Caco-2 (cell line): ENCODE results near the gene SMPDL3A. TPM values are rescaled to one million over a fixed set of nuclear protein-coding genes. Genes with fewer than 3 reads are reported as not detected.

Experiments
- BruUV-seq: library from RNA; stranded (reverse); fragments of 400-500 nt; replicated peaks from 2 replicates; lab custom pipeline; 2021; lab: Mats Ljungman, UMichigan
- CTCF ChIA-PET: fragments of 300-600 bp; sonication (Branson Sonifier 250); formaldehyde crosslinking; loops from one replicate; lab custom pipeline; 2022; ENCODE audit warnings: antibody characterized with exemption; lab: Charles Lee
- POLR2A ChIA-PET: fragments of 300-600 bp; sonication (Branson Sonifier 250); formaldehyde crosslinking; loops from one replicate; lab custom pipeline; 2022; ENCODE audit warnings: antibody characterized with exemption; lab: Charles Lee
- DNase-seq, 2 experiments: peaks; one replicate each; pipeline versions ENCODE4 v3.0.0 to v3.0.0-alpha.2; 2020 to 2022
- H3K27me3 ChIP-seq: replicated peaks from 2 replicates; pipeline ENCODE4 v1.6.0; 2011; ENCODE audit warnings: low read length; ENCODE audit not compliant: control insufficient read depth, insufficient read depth
- H3K36me3 ChIP-seq: 2 replicates; pipeline ENCODE4 v1.5.1; 2011; ENCODE audit warnings: low read length; ENCODE audit not compliant: control insufficient read depth, insufficient read depth
- H3K4me1 ChIP-seq: fragments of 250-450 bp; sonication (Bioruptor Pico); 2 replicates; pipeline ENCODE4 v1.5.1; 2020; ENCODE audit warnings: mild to moderate bottlenecking
- H3K4me3 ChIP-seq: 2 replicates; pipeline ENCODE4 v1.5.1; 2011; ENCODE audit warnings: low read depth, mild to moderate bottlenecking, control low read depth, low read length
- H3K9me3 ChIP-seq: fragments of 250-450 bp; sonication (Bioruptor Pico); 2 replicates; pipeline ENCODE4 v1.5.1; 2020; ENCODE audit warnings: mild to moderate bottlenecking, moderate library complexity
- H3K27ac Mint-ChIP-seq: one replicate; pipeline ENCODE4 v1.8.0; 2022; ENCODE audit warnings: mixed read lengths; ENCODE audit not compliant: unreplicated experiment
- H3K27me3 Mint-ChIP-seq: one replicate; pipeline ENCODE4 v1.8.0; 2022; ENCODE audit warnings: mixed read lengths; ENCODE audit not compliant: insufficient read depth, unreplicated experiment
- H3K36me3 Mint-ChIP-seq: one replicate; pipeline ENCODE4 v1.8.0; 2022; ENCODE audit warnings: mild to moderate bottlenecking, mixed read lengths; ENCODE audit not compliant: insufficient read depth, unreplicated experiment
- H3K4me1 Mint-ChIP-seq: one replicate; pipeline ENCODE4 v1.8.0; 2022; ENCODE audit warnings: low read depth, mixed read lengths; ENCODE audit not compliant: unreplicated experiment
- H3K4me3 Mint-ChIP-seq: one replicate; pipeline ENCODE4 v1.8.0; 2022; ENCODE audit warnings: mild to moderate bottlenecking, moderate library complexity, mixed read lengths; ENCODE audit not compliant: unreplicated experiment
- H3K9me3 Mint-ChIP-seq: one replicate; pipeline ENCODE4 v1.8.0; 2022; ENCODE audit warnings: mixed read lengths; ENCODE audit not compliant: unreplicated experiment
- CTCF ChIP-seq, 2 experiments: fragments of 200-600 bp in 1 of 2; IDR thresholded peaks; 1 replicate in 1 of 2; 2 replicates in 1 of 2; pipeline versions ENCODE4 v1.5.1 to v1.8.0; 2011 to 2022; ENCODE audit warnings: antibody characterized with exemption in 1 of 2, control low read depth in 1 of 2, inconsistent platforms in 1 of 2, low read depth in 1 of 2, low read length in 1 of 2, mild to moderate bottlenecking in 1 of 2, moderate library complexity in 1 of 2; ENCODE audit not compliant: insufficient read depth in 1 of 2, severe bottlenecking in 1 of 2, unreplicated experiment in 1 of 2
- intact Hi-C: fragments of 100-400 bp; cut with micrococcal nuclease; formaldehyde crosslinking; loops from one replicate; pipeline ENCODE4 v1.10.0; 2022; ENCODE audit not compliant: unreplicated experiment
- total RNA-seq: library from RNA; stranded (reverse); gene quantifications from 2 replicates; pipeline ENCODE4 v1.2.3, GENCODE V29; 2022

SMPDL3A gene
- total RNA-seq, 1 experiment from 2014 or later, result 21.7 TPM

DNA sequence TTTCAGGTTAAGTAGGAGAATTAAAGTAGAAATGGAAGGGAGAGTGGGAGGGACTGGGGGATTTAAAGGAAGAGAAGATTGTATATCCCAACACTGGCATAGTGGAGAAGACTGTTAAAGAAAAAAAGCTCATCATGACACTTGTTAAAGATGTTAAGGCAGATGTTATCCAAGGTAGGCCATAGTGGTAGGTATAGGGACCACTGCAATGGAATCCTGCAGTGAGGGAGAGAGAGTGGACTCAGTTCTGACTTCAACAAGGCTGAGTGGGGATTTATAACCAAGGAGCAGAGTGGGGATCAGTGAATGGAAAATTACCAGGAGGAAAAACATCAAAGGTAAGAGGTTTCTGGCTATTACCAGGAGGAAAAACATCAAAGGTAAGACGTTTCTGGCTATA lies 21.1 kb downstream of the SMPDL3A start:
- no peaks in the 10 kb centered on the region for H3K27me3 ChIP-seq
- DNase-seq, result no peak
- no peak for TF ChIP-seq CTCF (IDR thresholded peaks at IDR 0.05; ENCODE audit: insufficient read depth in 1 of 2, low read depth in 1 of 2, low read length in 1 of 2, severe bottlenecking in 1 of 2, unreplicated experiment in 1 of 2)
- ChIA-PET POLR2A (no interaction called here), CTCF (no interaction called here)
- Mint-ChIP-seq H3K9me3 (no peaks in the 10 kb centered on the region), H3K4me1 (no peaks in the 10 kb centered on the region), H3K27ac (no peak overlapping the region), H3K27me3 (no peaks in the 10 kb centered on the region), H3K4me3 (no peak overlapping the region), H3K36me3 (peaks cover 13% of the 10 kb centered on the region)
- intact Hi-C loops, result no loop called here
- no peaks in the 10 kb centered on the region; the same call in 1 of the 2 replicates for H3K4me1 ChIP-seq
- BruUV-seq, result no TSS peak
- no peak overlapping the region for H3K4me3 ChIP-seq
- no peaks in the 10 kb centered on the region for H3K9me3 ChIP-seq
- peaks cover 1% of the 10 kb centered on the region; the same call in 1 of the 2 replicates for H3K36me3 ChIP-seq

GRCh38 chr6:122817358-122817757 lies 28.3 kb downstream of the SMPDL3A start:
- BruUV-seq, result no TSS peak
- intact Hi-C loops, result no loop called here
- Histone ChIP-seq H3K4me3 (no peak overlapping the region), H3K4me1 (no peaks in the 10 kb centered on the region), H3K27me3 (no peaks in the 10 kb centered on the region), H3K9me3 (no peaks in the 10 kb centered on the region), H3K36me3 (no peaks in the 10 kb centered on the region)
- ChIA-PET CTCF (no interaction called here), POLR2A (no interaction called here)
- Mint-ChIP-seq H3K4me1 (peaks cover 4% of the 10 kb centered on the region), H3K36me3 (no peaks in the 10 kb centered on the region), H3K27me3 (no peaks in the 10 kb centered on the region), H3K4me3 (no peak overlapping the region), H3K27ac (no peak overlapping the region), H3K9me3 (no peaks in the 10 kb centered on the region)
- no peak for DNase-seq
- TF ChIP-seq CTCF (IDR thresholded peaks at IDR 0.05; ENCODE audit: insufficient read depth in 1 of 2, low read depth in 1 of 2, low read length in 1 of 2, severe bottlenecking in 1 of 2, unreplicated experiment in 1 of 2), result no peak

DNA sequence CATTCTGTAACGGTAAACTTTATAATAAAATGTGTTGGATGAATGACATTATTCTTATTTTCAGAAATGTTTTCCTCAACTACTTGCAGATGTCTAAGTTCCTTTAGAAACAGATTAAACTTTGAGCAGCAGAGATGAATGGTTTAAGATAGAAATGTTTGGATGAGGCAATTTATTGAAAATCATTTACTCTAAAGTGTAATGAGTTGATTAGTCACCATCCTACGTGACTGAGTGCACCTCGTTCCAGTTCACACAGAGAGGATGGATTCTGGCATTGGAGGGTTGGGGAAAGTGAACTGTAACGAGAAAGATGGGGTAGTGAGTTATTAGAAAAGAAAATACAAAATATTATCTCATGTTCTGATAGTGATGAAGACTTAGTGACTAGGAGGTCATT lies 28.7 kb downstream of the SMPDL3A start:
- Mint-ChIP-seq H3K36me3 (no peaks in the 10 kb centered on the region), H3K9me3 (no peaks in the 10 kb centered on the region), H3K27me3 (no peaks in the 10 kb centered on the region), H3K4me3 (no peak overlapping the region), H3K4me1 (peaks cover 4% of the 10 kb centered on the region), H3K27ac (no peak overlapping the region)
- H3K36me3 ChIP-seq, result no peaks in the 10 kb centered on the region
- no TSS peak for BruUV-seq
- ChIA-PET CTCF (no interaction called here), POLR2A (no interaction called here)
- no peak overlapping the region for H3K4me3 ChIP-seq
- no peaks in the 10 kb centered on the region for H3K4me1 ChIP-seq
- intact Hi-C loops, result no loop called here
- no peak for TF ChIP-seq CTCF (IDR thresholded peaks at IDR 0.05; ENCODE audit: insufficient read depth in 1 of 2, low read depth in 1 of 2, low read length in 1 of 2, severe bottlenecking in 1 of 2, unreplicated experiment in 1 of 2)
- H3K9me3 ChIP-seq, result no peaks in the 10 kb centered on the region
- no peak for DNase-seq
- no peaks in the 10 kb centered on the region for H3K27me3 ChIP-seq
